Chondrocyte (in vitro differentiated cells): ENCODE measurements around the gene CSPG4. TPM values are rescaled to one million over a fixed set of nuclear protein-coding genes. Genes with fewer than 3 reads are reported as not detected.
"Not testable (repeated sequence)": the region's sequence is repeated elsewhere in the genome, so short reads cannot be mapped to it uniquely, and the experiment has no call there.

Source experiments
- DNase-seq: peaks from one replicate; pipeline ENCODE4 v3.0.0; 2021; ENCODE audit warnings: mixed read lengths, low spot score
- H3K27ac Mint-ChIP-seq: one replicate; pipeline ENCODE4 v1.8.0; 2021; ENCODE audit warnings: mild to moderate bottlenecking, moderate library complexity, mixed read lengths; ENCODE audit not compliant: unreplicated experiment
- H3K27me3 Mint-ChIP-seq: 2 replicates; pipeline ENCODE4 v1.8.0; 2021; ENCODE audit warnings: low read depth, mixed read lengths
- H3K36me3 Mint-ChIP-seq: 2 replicates; pipeline ENCODE4 v1.8.0; 2021; ENCODE audit warnings: low read depth, mixed read lengths
- H3K4me1 Mint-ChIP-seq: 2 replicates; pipeline ENCODE4 v1.8.0; 2021; ENCODE audit warnings: low read depth, mild to moderate bottlenecking, mixed read lengths
- H3K4me3 Mint-ChIP-seq: one replicate; pipeline ENCODE4 v1.8.0; 2021; ENCODE audit warnings: mild to moderate bottlenecking, moderate library complexity, mixed read lengths; ENCODE audit not compliant: unreplicated experiment
- H3K9me3 Mint-ChIP-seq: 2 replicates; pipeline ENCODE4 v1.8.0; 2021; ENCODE audit warnings: low read depth, mixed read lengths
- CTCF ChIP-seq: fragments of 200-600 bp; sonication (generic); IDR thresholded peaks from 2 replicates; pipeline ENCODE4 v1.5.0; 2021; ENCODE audit warnings: antibody characterized with exemption, mild to moderate bottlenecking, moderate library complexity
- total RNA-seq: library from RNA; stranded (reverse); gene quantifications from 3 replicates; pipeline ENCODE4 v1.2.1, GENCODE V29; 2021

The CSPG4 gene
- total RNA-seq, 1 donor from 2014 or later = 595 TPM

- H3K36me3 Mint-ChIP-seq = peaks cover 39% of the 10 kb centered on the region
- no peaks in the 10 kb centered on the region for H3K9me3 Mint-ChIP-seq
- no peak overlapping the region for H3K4me3 Mint-ChIP-seq
- H3K27me3 Mint-ChIP-seq = no peaks in the 10 kb centered on the region
- DNase-seq = no peak
- peaks cover 24% of the 10 kb centered on the region for H3K4me1 Mint-ChIP-seq
- H3K27ac Mint-ChIP-seq = peak overlapping the region; percentile 17
- no peak for TF ChIP-seq CTCF
These were observed 28.0 kb downstream of the CSPG4 start for GRCh38 chr15:75684648-75685047.

GRCh38 chr15:75683646-75684312 is 28.9 kb downstream of the CSPG4 start:
- Mint-ChIP-seq H3K36me3 (peaks cover 47% of the 10 kb centered on the region), H3K27ac (peak overlapping the region; percentile 12), H3K4me1 (peaks cover 32% of the 10 kb centered on the region)
- H3K27me3 Mint-ChIP-seq, DNase-seq, H3K4me3 Mint-ChIP-seq, H3K9me3 Mint-ChIP-seq: not testable (repeated sequence)
- TF ChIP-seq CTCF = peak; percentile 82

DNA sequence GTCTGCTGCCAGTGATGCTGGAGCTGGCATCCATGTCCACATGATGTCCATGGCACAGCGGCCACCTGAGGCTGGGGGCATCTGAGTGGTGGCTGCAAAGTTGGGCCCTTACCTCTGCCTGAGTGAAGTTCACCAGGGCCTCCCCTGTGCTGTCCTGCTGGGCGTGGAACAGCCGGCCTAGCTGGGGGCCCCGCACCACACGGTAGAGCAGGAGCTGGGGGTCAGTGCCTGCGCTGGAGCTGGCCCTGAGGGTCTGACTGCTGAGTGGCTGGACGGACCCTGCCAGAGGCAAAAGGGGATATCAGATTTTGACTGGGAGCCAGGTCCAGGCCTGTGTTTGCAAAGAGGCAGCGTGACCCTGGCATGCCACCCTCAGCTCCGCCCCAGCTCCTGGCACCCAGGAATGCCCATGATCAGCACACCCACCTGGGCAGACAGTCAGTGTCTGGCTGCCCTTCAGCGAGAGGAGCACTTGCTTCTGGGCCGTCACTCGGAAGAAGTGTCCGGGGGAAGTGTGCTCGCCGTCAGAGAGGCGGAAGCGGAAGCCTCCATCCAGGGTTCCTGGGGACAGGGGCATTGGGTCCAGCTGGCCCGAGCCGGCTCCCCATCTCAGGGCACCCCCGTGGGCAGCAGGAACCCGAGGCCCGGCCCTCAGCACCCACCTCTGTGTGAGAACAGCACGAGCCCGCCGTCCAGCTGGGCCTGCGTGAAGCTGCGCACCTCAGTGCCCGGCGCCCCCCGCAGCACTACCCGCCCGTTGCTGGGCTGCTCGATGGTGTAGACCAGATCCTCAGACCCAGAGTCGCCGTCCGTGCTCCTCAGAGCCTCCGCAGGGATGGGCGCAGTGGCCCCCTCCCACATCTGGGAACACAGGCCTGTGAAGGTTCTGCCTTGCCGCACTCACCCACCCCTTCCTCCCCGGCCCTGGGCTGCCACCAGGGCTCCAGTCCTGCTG is 30.2 kb downstream of the CSPG4 start:
- no peaks in the 10 kb centered on the region for H3K27me3 Mint-ChIP-seq
- DNase-seq = no peak
- H3K4me3 Mint-ChIP-seq = no peak overlapping the region
- peak overlapping the region; percentile 71 for H3K27ac Mint-ChIP-seq
- peaks cover 32% of the 10 kb centered on the region for H3K4me1 Mint-ChIP-seq
- TF ChIP-seq CTCF = no peak
- H3K9me3 Mint-ChIP-seq = no peaks in the 10 kb centered on the region
- H3K36me3 Mint-ChIP-seq = peaks cover 47% of the 10 kb centered on the region

DNA sequence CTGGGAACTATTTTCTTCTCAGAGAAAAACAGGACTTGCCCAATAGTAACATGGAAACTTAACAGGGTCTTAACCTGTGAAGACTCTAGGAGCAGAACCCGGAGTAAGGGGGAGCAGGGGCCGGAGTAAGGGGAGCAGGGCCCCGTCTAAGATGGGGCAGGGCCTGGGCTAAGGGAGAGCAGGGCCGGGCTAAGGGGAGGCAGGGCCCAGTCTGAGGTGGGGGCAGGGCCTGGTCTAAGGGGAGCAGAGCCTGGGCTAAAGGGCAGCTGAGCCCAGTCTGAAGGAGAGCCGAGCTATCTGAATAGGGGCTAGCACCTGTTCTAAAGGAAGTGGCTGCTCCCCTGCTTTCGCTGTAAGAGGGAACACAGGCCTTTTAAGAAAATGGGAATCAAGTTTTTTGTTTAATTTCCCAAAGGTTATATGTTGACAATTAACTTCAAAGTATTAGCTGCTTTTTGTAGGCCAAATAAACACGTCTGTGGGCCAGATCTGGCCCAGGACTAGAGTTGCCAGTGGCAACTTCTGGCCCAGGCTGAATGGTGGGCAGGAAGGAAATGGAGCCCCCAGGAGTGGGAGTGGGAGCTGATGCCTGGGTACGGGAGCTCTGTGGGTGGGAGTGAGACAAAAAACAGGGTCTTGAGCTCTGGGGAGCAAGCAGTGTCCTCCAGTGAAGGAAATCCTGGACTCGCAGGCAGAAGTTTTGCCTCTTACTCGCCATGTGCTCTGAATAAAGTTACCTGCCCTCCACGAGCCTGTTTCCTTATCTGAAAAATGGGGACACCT is 32.5 kb downstream of the CSPG4 start:
- DNase-seq = no peak
- peak overlapping the region; percentile 22 for H3K27ac Mint-ChIP-seq
- no peaks in the 10 kb centered on the region for H3K9me3 Mint-ChIP-seq
- TF ChIP-seq CTCF = no peak
- no peak overlapping the region for H3K4me3 Mint-ChIP-seq
- peaks cover 46% of the 10 kb centered on the region for H3K36me3 Mint-ChIP-seq
- peaks cover 28% of the 10 kb centered on the region for H3K4me1 Mint-ChIP-seq
- H3K27me3 Mint-ChIP-seq = no peaks in the 10 kb centered on the region

DNA sequence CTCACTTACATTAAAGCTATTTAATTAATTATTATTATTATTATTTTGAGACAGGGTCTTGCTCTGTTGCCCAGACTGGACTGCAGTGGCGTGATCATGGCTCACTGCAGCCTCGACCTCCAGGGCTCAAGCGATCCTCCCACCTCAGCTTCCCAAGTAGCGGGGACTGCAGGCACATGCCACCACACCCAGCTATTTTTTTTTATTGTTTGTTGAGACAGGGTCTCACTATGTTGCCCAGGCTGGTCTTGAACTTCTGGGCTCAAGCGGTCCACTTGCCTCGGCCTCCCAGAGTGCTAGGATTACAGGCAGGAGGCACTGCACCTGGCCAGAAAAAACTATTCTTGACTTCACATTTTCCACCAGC is 34.3 kb downstream of the CSPG4 start:
- H3K36me3 Mint-ChIP-seq = peaks cover 39% of the 10 kb centered on the region
- peak overlapping the region; percentile 85 for H3K27ac Mint-ChIP-seq
- DNase-seq, H3K27me3 Mint-ChIP-seq, H3K4me3 Mint-ChIP-seq, H3K9me3 Mint-ChIP-seq: not testable (repeated sequence)
- peaks cover 39% of the 10 kb centered on the region for H3K4me1 Mint-ChIP-seq
